GM21390 (cell line): Measurements from ENCODE around the gene EXOSC7.

Source experiments
- ATAC-seq: cut with Tn5 transposase; IDR thresholded peaks from one replicate; pipeline ENCODE4 v1.9.1; 2021; ENCODE audit not compliant: unreplicated experiment

Gene EXOSC7

DNA sequence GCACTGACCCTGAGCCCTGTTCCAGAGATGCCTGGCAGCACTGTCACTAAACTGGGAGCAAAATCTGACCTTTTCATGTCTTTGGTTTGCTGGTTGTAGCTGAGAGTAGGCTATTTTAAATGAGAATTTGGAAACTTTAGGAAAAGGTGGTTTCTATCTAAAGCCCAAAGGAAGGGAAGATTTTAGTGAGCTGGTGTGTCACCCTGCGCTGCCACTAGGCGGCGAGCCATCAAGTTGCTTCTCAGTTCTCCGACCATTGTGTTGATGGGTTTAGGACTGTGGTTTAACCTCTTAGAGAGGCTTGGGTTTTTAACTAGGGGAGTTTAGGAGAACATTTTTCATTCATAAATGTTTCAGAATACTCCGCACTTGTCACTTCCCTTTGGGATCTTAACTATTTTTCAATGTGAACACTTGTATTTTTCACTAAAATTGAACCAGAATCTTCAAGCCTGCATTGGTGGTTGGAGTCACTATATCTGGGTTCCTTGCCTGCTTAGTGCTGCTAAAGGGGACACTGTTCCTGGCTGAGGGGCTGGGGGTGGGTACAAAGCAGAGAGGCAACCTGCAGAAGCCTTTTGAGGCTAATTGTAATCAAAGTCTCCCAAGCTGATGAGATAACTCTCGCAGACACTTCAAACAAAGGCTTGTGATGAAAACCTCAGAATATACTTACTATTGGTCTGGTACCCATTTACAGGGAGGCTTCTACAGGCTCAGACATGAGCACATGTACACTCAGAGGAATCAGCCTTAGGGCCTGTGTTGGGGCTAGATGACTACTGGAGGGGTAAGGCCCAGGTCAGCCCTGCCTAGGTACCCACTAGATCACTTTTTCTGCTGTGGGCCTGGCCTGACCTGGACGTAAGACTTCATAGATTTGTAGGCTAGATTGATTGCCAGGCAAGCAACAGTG is 16.8 kb downstream of the EXOSC7 start:
- no peak for ATAC-seq

DNA sequence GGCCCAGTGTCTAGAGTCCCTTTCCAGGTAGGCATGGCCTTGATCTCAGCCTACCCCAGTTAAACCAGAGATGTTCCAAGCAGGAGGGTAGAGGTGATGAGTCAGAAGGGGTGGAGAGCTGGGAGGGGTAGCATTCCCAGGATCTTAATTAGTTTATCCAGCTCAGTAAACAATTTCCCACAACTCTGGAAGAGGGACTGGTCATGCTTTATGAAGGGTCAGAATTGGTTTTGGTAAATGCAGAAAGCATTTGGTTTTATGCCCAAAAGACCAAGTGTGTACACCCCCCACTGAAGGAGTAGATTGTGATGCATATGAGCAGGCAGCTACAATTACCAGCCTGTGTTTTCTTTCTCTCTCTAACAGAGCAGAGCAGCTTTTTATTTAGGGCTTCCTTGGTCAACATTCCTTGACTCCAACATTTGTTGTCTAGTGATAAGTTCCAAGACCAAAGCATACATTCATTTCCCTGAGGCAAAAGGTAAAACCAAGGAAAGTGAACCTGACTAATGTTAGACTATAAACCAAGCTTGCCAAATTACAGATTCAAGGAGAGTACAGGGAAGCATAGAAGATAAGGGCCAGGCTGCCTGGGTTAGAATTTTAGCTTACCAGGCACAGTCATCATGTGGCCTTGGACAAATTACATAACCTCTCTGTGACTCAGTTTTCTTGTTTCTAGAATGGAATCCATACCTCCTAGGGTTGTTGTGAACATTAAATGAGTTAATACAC is 17.6 kb downstream of the EXOSC7 start:
- ATAC-seq, result no peak

DNA sequence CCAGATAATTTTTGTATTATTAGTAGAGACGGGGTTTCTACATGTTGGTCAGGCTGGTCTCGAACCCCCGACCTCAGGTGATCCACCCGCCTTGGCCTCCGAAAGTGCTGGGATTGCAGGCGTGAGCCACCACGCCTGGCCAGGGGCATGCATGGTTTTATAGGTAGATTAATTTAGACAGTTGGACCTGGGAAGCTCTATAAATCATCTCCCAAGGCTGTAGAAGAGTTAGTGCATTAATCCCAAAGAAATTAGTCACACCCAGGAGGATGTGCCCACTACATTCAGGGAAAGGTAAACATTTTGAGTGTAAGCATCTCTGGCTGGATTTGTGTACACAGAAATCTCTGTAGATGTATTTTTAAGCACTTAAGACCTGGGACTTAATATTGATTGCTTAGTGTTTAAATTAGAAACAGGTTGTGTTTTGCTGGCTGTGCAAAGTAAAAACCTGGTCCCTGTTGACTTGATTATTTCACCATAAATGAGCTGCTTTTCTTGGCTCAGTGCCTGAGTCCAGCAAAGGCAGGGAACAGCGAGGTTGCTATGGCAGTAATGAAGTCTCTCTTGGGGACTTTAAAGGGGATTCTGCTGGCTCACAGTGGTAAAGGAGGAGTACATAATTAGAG is 19.2 kb downstream of the EXOSC7 start:
- no peak for ATAC-seq

DNA sequence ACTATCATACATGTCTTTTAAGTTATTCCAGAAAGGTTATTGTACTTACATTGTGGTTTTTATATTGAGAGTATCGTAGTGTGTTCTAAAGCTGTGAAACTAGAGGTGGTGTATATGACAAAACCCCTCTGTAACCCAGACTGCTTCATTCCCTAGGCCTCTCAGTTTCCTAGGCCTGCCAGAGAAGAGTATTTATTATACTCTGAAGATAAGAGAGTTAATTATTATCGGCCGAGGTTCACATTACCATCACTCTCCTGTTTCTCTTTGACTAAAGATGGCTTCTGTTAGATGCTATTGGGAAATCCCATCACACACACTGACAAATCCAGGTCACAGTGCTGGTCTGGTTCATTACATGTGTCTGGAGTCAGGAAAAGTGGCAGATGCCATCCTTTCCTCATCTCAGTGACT is 20.5 kb downstream of the EXOSC7 start:
- ATAC-seq, result no peak

DNA sequence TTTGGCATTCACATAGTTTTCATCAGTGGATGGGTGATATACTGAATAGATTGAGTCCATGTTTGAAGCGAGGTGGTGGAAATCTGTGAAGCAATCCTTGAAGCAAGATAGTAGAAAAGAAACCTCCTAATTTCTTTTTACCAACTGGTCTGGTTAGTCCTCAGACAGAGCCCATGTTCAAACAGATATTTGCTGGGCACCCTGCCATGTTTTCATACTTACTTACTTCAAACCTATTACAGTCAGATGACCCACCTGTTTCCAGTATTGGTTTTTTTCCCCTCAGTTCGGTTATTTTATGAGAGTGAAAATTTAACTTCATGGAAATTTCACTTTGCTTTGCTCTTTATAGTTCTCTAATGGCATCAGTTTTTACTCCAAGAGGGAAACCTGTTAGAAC is 23.7 kb downstream of the EXOSC7 start:
- no peak for ATAC-seq

DNA sequence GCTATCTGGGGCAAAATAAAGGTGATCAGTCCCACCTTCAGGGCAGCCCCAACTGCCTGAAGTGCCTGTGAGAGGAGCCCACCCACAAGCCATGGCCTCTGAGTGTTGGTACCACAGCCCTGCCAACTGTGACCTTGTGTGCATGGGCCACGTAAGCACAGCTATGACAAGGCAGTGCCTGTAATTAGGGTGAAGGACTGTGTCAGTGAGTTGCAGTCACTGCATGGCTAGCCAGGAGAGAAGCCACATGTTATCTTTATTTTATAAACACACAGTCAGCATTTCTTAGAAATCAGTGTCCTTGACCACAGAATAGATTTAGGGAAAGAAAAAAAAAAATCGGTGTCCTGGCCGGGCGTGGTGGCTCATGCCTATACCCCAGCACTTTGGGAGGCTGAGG is 24.8 kb downstream of the EXOSC7 start:
- no peak for ATAC-seq

DNA sequence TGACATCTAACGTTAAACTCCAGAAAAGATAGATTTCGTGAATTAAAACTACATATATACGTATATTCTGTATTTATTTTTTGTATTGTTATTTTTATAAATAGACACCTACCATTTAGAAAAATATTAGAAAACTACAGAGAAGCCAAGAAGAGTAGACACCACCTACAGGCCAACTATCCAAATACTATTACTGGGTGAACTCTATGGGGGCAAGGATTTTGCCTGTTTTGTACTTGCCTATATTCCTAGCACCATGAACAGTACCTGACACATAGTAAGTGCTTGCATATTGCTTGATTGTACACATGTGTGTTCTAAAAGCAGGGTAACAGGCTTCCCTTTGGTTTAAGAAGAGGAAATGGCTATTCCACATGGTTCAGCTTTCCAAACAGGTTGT is 25.7 kb downstream of the EXOSC7 start:
- ATAC-seq, result no peak

DNA sequence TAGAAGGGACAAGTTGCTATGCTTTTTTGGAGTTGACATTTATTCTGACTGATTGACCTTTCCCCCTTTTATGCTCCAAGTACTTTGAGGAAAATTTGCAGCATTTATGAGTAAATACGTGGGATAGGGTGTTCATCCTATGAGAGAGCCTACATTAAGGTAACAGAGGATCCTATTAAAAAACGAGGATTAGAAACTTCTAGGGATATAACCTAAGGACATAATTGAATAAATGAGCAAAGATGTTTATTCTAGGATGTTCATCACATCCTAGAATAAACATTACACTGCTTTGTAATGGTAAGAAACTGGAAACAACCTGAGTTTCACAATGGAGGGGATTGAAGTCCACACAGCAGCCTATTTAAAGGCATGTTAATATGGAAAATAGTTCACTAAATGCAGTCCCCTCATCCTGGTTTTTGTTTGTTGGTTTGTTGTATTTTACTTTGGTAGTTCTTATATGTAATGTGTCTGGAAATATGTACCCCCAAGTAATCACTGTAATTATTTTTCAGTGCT is 26.2 kb downstream of the EXOSC7 start:
- no peak for ATAC-seq

DNA sequence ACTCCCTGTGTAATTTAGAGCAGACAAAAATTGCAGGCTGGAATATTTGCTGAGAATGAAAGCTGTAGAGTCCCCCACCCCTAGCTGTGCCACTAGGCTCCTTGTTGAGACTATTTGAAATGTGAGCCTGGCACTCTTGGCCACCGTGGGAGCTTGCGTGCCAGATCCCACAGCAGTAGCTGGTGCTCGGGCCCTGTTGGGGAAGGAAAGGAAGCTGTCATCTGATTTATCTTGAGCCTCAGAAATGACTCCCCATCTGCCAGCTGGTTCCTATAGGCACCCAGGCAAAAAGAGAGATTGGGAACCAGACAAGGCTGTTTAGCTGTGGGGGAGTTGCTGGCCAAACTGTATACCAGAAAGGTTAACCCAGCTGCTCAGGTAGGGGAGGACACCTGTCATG is 26.7 kb downstream of the EXOSC7 start:
- ATAC-seq, result no peak

DNA sequence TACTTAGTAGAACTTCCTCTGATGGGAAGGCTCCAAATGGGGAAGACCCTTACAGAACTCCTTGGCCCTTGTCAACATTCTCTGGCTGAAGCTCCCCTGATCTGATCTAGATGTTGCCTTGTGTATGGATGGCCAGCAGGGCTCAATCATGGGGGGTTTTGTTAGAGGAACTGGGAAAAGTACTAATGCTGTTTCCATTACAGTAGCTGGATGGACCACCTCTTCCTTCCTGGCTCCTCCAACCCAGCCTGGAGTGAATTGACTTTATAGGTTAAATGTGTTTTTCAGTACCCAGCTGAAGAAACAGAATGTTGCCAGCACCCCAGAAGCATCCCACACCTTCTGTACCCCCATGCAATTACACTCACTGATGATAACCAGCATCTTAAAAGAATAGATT is 27.4 kb downstream of the EXOSC7 start:
- ATAC-seq, result no peak

DNA sequence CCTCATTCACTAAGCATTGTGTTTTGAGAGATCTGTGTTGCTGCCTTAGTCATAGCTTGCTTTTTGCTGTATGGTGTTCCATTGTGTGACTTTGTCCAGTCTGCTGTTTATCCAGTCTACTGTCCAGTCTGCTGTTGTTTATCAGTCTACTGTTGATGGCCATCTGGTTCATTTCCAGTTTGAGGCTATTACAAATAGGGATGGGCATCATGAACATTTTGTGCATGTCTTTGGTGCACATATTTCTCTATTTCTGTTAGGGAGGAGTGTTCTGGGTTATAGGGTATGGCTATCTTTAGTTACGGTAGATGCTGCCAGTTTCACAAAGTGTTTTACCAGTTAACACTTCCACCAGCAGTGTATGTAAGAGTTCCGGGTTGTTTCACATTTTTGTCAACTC is 27.8 kb downstream of the EXOSC7 start:
- no peak for ATAC-seq

DNA sequence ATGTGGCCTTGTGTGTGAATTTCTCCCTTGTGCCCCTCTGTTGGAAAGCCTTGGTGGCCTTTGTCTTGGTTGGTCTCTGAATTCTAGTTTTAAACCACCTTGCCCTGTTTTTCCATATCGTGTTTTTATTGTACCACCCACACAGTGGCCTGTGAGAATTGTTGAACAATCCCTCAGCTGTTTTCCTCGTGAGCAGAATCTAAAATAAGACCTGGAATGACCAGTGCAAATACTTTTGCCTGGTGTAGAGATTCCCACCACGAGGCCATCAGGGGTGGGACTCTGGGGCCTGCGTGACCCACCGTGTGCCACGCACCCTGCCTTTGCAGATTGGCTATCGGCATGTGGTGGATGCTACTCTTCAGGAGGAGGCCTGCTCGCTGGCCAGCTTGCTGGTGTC is 31.0 kb downstream of the EXOSC7 start:
- ATAC-seq, result no peak

DNA sequence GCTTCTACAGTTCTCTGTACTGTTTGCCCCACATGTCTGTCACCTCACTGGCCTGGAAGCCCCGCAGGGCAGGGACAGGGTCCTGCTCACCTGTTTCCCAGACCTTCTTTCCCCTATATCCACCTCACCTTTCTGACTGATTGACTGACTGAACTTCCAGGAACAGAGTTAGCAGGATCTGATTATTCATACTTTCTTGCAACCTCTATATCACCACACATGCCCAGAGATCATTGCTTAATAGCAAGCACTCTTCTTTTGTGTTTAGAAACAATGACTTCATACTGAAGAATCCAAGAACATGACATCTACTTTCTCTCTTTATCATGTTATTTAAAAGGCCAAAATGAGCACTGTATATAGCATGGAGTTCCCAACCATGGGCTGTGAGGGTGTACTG is 32.1 kb downstream of the EXOSC7 start:
- no peak for ATAC-seq

DNA sequence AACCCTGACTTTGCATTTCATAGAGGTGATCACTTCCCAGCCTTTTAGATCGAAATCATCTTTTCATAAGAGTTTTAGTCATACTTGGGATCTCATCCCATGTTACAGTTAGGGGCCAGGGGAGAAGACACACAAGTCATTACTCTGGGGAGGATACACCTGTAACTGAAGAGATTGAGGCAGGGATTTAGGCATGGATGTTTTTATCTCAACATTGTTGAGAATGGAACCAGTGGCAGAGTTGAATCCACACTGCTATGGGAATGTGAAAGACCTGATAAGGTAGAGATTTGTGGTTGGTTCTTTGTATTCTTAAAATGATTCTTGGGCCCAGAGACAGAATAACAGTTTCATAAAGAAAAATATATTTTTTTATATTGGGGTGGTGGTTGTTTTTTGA is 33.8 kb downstream of the EXOSC7 start:
- ATAC-seq, result no peak

DNA sequence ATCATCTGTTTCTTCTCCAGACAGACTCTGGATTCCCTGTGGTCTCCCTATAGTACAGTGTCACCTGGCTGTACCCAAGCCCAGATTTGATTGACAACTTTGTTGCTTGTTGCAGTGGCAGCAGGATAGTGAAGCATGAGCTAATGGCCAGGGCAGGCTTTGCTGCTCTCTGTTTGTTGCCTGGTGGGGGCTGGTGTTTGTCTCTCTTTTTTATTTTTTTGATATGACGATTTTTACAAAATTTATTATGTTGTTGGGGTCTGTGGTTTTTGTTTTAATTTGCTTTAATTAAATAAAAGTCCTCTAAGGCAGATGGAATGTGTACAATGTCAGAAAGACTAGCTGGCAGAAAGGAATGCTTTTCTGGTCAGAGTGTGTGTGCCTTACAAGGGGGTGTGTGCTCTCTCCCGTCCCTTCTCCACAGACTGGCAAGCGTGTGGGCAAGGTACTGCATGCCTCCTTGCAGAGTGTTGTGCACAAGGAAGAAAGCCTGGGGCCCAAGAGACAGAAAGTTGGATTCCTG is 34.8 kb downstream of the EXOSC7 start:
- ATAC-seq, result no peak

DNA sequence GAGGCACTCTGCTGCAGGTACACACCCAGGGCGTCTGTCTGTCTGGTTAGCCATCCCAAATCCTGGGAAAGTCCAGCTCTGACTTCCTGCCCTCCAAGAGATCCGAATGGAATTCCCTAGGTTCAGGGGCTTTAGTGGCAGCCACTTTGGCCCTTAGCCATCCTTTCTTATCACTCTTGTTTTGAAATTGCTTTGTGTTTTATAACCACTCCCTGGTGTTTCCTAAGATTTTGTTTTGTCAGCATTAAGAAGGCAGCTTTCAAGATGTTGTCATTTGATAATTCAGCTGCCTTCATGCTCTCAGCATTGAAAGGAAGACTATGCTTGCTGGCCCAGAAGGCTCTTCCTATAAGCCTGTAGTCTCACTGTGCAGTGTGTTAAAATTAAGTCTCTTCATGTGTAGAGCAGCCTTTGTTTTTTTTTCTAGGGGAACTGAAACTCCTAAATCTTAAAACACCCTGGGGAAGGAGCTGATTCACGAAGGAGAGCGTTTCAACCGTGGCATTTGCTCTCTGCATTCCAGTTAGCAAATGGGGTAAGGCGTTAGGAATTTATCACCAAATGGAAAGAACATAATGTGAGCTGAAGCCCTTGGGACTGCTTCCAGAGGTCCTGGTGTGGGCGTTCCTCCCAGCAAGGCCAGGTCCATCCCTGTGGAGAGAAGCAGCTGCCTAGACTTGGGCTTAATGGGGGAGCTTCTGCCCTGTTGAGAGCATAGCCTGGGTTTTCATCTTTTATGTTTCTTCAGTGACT is 35.9 kb downstream of the EXOSC7 start:
- no peak for ATAC-seq

DNA sequence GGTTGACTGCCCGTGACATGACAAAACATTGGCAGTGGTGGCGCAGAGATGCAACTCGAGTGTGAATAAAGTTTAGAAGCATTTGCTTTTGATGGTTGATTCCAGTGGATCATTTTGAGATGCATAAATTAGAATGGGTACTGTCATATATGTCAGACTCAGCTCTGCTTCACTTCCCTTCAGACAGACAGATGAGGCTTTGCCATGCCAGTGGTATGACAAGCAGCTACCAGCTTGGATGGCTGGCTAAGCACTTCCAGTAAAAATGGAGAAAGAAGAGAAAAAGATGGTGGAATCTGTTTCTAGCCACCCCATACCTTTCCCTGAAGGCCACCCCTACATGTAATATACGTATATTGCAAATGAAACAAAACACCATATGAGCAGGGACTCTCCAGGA is 36.5 kb downstream of the EXOSC7 start:
- no peak for ATAC-seq

DNA sequence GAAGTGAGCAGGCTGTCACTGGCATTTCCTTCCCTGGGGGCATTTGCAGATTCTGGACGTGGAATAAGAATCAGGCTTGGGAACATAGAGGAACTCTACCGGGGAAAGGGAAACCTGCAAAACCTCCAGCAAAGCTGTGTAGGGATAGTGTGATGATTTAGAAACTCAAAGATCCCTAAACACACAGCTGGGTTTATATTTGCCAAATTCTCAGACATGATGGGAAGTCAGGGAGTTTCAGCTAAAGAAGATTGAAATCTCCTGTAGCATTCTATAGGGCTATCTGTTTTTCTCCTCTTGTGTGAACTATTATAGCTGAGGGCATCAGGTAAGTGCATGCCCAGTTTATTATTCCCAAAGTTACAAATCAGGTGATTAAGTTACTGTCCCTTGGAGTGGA is 40.9 kb downstream of the EXOSC7 start:
- ATAC-seq, result no peak

DNA sequence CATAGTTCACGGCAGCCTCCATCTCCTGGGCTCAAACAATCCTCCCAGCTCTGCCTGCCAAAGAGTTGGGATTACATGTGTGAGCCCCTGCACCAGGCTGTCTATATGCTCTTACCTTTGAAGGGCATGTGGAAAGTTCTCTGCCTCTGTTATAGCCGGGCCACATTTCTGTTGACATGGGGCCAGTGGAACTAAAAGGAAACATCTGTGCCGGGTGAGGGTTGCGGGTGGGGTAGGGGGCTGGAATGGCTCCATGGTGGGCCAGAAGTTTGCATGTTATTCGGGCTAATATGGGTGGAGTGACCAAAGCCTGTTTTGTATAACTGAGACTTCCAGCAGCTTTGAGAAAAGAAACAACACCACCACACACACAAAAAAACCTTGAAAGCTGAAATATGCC is 41.8 kb downstream of the EXOSC7 start:
- ATAC-seq, result no peak

DNA sequence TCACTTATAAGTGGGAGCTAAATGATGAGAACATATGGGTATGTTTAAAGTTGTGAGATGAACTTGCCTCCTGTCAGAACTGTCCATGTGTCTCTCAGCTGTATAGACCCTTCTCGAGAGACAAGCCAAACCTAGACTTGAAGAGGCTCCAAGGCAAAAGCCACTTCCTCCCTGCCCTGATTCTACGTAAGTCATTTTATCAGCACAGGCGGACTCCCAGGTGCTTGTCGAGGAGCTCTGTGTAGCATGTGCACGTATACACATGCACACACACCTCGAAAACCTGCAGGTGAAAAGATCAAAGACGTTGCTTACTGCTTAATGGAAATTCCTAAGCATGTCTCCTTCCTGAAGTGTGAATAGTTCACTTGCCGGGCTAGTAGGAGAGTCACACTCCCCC is 44.5 kb downstream of the EXOSC7 start:
- no peak for ATAC-seq
